ENCODE data around the gene ST6GALNAC3. TPM values are rescaled to one million over a fixed set of nuclear protein-coding genes. Genes with fewer than 3 reads are reported as not detected.
"Not testable (repeated sequence)": the region's sequence is repeated elsewhere in the genome, so short reads cannot be mapped to it uniquely, and the experiment has no call there.

The ST6GALNAC3 gene
- total RNA-seq, 1 donor from 2014 or later = 46.8 TPM

DNA sequence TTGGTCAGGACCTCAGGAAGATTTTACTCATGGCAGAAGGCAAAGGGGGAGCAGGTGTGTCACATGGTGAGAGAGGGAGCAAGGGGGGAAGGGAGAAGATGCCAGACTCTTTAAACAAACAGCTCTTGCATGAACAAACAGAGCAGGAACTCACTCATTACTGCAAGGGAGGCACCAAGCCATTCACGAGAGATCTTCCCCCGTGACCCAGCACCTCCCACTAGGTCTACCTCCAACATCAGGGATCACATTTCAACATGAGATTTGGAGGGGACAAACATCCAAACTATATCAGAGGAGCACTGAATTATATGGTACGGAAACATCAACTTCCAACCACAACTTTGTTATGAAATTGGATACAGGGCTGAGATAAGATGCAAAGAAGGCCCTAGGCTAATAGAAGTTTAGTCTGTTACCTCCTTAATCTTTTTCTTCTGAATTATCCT lies 164.9 kb downstream of the ST6GALNAC3 start:
- DNase-seq (ENCODE audit: low spot score) = no peak
- H3K27ac Mint-ChIP-seq (ENCODE audit: unreplicated experiment) = peak overlapping the region; percentile 54
- no peak overlapping the region for H3K4me3 Mint-ChIP-seq (ENCODE audit: unreplicated experiment)
- TF ChIP-seq, protein P1, sequence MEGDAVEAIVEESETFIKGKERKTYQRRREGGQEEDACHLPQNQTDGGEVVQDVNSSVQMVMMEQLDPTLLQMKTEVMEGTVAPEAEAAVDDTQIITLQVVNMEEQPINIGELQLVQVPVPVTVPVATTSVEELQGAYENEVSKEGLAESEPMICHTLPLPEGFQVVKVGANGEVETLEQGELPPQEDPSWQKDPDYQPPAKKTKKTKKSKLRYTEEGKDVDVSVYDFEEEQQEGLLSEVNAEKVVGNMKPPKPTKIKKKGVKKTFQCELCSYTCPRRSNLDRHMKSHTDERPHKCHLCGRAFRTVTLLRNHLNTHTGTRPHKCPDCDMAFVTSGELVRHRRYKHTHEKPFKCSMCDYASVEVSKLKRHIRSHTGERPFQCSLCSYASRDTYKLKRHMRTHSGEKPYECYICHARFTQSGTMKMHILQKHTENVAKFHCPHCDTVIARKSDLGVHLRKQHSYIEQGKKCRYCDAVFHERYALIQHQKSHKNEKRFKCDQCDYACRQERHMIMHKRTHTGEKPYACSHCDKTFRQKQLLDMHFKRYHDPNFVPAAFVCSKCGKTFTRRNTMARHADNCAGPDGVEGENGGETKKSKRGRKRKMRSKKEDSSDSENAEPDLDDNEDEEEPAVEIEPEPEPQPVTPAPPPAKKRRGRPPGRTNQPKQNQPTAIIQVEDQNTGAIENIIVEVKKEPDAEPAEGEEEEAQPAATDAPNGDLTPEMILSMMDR (IDR thresholded peaks at IDR 0.05; ENCODE audit: unreplicated experiment) = no peak
- H3K4me1 Mint-ChIP-seq (ENCODE audit: unreplicated experiment) = peaks cover 42% of the 10 kb centered on the region
- H3K27me3 Mint-ChIP-seq (ENCODE audit: unreplicated experiment) = no peaks in the 10 kb centered on the region
- H3K36me3 Mint-ChIP-seq (ENCODE audit: low read depth, unreplicated experiment) = peaks cover 15% of the 10 kb centered on the region
- H3K9me3 Mint-ChIP-seq (ENCODE audit: unreplicated experiment) = no peaks in the 10 kb centered on the region

DNA sequence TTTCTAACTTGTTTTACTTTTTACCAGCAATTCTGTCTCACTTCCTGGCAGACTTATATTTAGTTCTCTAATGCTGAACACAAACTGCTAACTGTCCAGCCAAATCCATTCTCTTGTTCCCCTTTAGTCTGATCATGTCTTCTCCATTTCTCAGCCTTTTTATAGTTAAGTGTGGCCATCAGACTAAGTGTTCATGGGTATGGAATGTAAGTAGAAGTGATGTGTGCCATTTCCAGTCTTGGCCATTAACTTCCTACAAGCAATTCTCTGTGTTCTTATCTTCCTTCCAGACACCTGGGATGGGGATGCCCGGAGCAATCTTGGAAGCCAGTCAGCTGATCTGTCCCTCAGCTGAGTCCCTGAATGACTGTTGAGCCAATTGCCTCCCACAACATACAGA lies 165.8 kb downstream of the ST6GALNAC3 start:
- no peaks in the 10 kb centered on the region for H3K27me3 Mint-ChIP-seq (ENCODE audit: unreplicated experiment)
- TF ChIP-seq, protein P1 (IDR thresholded peaks at IDR 0.05; ENCODE audit: unreplicated experiment) = no peak
- no peak overlapping the region for H3K4me3 Mint-ChIP-seq (ENCODE audit: unreplicated experiment)
- H3K9me3 Mint-ChIP-seq (ENCODE audit: unreplicated experiment) = peaks cover 3% of the 10 kb centered on the region
- peaks cover 21% of the 10 kb centered on the region for H3K36me3 Mint-ChIP-seq (ENCODE audit: low read depth, unreplicated experiment)
- DNase-seq (ENCODE audit: low spot score) = no peak
- H3K27ac Mint-ChIP-seq (ENCODE audit: unreplicated experiment) = no peak overlapping the region
- peaks cover 41% of the 10 kb centered on the region for H3K4me1 Mint-ChIP-seq (ENCODE audit: unreplicated experiment)

DNA sequence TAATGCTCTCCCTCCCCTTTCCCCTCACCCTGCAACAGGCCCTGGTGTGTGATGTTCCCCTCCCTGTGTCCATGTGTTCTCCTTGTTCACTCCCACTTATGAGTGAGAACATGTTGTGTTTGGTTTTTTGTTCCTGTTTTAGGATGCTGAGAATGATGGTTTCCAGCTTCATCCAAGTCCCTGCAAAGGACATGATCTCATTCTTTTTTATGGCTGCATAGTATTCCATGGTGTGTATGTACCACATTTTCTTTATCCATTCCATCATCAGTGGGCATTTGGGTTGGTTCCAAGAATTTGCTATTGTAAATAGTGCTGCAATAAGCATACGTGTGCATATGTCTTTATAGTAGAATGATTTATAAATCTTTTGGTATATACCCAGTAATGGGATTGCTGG lies 168.0 kb downstream of the ST6GALNAC3 start:
- not testable (repeated sequence) for H3K4me3 Mint-ChIP-seq (ENCODE audit: unreplicated experiment); DNase-seq (ENCODE audit: low spot score); H3K27me3 Mint-ChIP-seq (ENCODE audit: unreplicated experiment); H3K27ac Mint-ChIP-seq (ENCODE audit: unreplicated experiment); H3K9me3 Mint-ChIP-seq (ENCODE audit: unreplicated experiment)
- Mint-ChIP-seq H3K36me3 (ENCODE audit: low read depth, unreplicated experiment) (peaks cover 27% of the 10 kb centered on the region), H3K4me1 (ENCODE audit: unreplicated experiment) (peaks cover 37% of the 10 kb centered on the region)

DNA sequence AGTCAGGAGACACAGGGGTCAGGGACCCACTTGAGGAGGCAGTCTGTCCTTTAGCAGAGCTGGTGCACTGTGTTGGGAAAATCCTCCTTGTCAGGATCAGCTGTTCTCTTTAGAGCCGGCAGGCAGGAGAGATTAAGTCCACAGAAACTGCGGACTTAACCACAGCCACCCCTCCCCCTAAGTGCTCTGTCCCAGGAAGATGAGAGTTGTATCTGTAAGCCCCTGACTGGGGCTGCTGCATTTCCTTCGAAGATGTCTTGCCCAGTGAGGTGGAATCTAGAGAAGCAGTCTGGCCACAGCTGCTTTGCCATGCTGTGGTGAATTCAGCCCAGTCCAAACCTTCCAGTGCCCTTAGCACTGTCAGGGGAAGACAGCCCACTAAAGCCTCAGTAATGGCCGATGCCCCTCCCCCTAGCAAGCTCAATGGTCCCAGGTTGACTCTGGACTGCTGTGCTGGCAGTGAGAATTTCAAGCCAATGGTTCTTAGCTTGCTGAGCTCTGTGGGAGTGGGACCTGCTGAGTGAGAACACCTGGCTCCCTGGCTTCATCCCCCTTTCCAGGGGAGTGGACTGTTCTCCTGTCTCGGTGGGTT lies 172.8 kb downstream of the ST6GALNAC3 start:
- H3K4me3 Mint-ChIP-seq (ENCODE audit: unreplicated experiment) = no peak overlapping the region
- H3K4me1 Mint-ChIP-seq (ENCODE audit: unreplicated experiment) = peaks cover 20% of the 10 kb centered on the region
- H3K27me3 Mint-ChIP-seq (ENCODE audit: unreplicated experiment) = no peaks in the 10 kb centered on the region
- peaks cover 27% of the 10 kb centered on the region for H3K36me3 Mint-ChIP-seq (ENCODE audit: low read depth, unreplicated experiment)
- peaks cover 5% of the 10 kb centered on the region for H3K9me3 Mint-ChIP-seq (ENCODE audit: unreplicated experiment)
- H3K27ac Mint-ChIP-seq (ENCODE audit: unreplicated experiment) = no peak overlapping the region
- TF ChIP-seq, protein P1 (IDR thresholded peaks at IDR 0.05; ENCODE audit: unreplicated experiment) = no peak
- DNase-seq (ENCODE audit: low spot score) = no peak

DNA sequence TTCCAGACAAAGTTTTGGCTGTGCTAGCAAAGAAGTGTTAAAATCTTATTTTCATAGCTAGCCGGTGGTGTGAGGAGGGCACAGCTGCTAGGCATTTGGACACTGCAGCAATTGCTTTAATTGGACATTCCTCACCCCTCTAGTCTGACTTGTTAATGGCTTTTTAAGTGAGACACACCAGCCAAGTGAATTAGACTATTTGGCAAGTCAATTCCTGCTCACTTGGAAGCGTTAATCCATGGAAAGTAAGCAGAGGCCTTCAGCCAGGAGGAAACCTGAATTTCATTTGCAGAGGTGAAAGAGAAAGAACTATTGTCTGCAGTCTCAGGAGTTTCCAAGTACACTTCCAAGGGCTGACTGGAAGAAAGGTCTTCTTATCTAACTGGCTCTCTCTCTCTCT lies 175.7 kb downstream of the ST6GALNAC3 start:
- Mint-ChIP-seq H3K27ac (ENCODE audit: unreplicated experiment) (no peak overlapping the region), H3K36me3 (ENCODE audit: low read depth, unreplicated experiment) (peaks cover 7% of the 10 kb centered on the region), H3K27me3 (ENCODE audit: unreplicated experiment) (no peaks in the 10 kb centered on the region), H3K9me3 (ENCODE audit: unreplicated experiment) (peaks cover 3% of the 10 kb centered on the region), H3K4me3 (ENCODE audit: unreplicated experiment) (no peak overlapping the region), H3K4me1 (ENCODE audit: unreplicated experiment) (peaks cover 24% of the 10 kb centered on the region)
- TF ChIP-seq, protein P1 (IDR thresholded peaks at IDR 0.05; ENCODE audit: unreplicated experiment) = no peak
- no peak for DNase-seq (ENCODE audit: low spot score)
